Kidney capillary endothelial cell (primary cell): Measurements from ENCODE around the gene ARF5.
"Not testable (repeated sequence)": the region's sequence is repeated elsewhere in the genome, so short reads cannot be mapped to it uniquely, and the experiment has no call there.

Source experiments
- DNase-seq: peaks from one replicate; pipeline ENCODE4 v3.0.0-alpha.2; 2018; ENCODE audit warnings: low spot score

Gene ARF5

GRCh38 chr7:127588019-127588696 lies at the start of gene ARF5:
TSS of gene ARF5 (plus strand) at chr7:127588411. CDS start at chr7:127588499, 88 bp downstream.
- peak; percentile 80 for DNase-seq

- no peak for DNase-seq
These were observed 49.1 kb upstream of the ARF5 start for GRCh38 chr7:127539116-127539515.

- not testable (repeated sequence) for DNase-seq
These were observed 47.8 kb upstream of the ARF5 start for GRCh38 chr7:127540461-127540860.

GRCh38 chr7:127541548-127541947 lies 46.7 kb upstream of the ARF5 start:
- no peak for DNase-seq

- no peak for DNase-seq
These were observed 41.9 kb upstream of the ARF5 start for GRCh38 chr7:127546313-127546712.

GRCh38 chr7:127550247-127550646 lies 38.0 kb upstream of the ARF5 start:
- DNase-seq, result no peak

GRCh38 chr7:127551941-127552340 lies 36.3 kb upstream of the ARF5 start:
- no peak for DNase-seq

GRCh38 chr7:127556404-127556803 lies 31.8 kb upstream of the ARF5 start:
- DNase-seq, result no peak

GRCh38 chr7:127557803-127558202 lies 30.4 kb upstream of the ARF5 start:
- DNase-seq, result no peak

GRCh38 chr7:127566242-127566641 lies 22.0 kb upstream of the ARF5 start:
- no peak for DNase-seq

GRCh38 chr7:127568034-127568433 lies 20.2 kb upstream of the ARF5 start:
- not testable (repeated sequence) for DNase-seq

- no peak for DNase-seq
These were observed 16.3 kb upstream of the ARF5 start for GRCh38 chr7:127571741-127572505.

- no peak for DNase-seq
These were observed 10.1 kb upstream of the ARF5 start for GRCh38 chr7:127578036-127578684.

- no peak for DNase-seq
These were observed 9.4 kb upstream of the ARF5 start for GRCh38 chr7:127578711-127579275.

GRCh38 chr7:127580612-127581011 lies 7.6 kb upstream of the ARF5 start:
- no peak for DNase-seq

GRCh38 chr7:127581716-127582115 lies 6.5 kb upstream of the ARF5 start:
- DNase-seq, result no peak

- DNase-seq, result no peak
These were observed 5.8 kb upstream of the ARF5 start for GRCh38 chr7:127582361-127582760.

GRCh38 chr7:127584648-127585043 lies 3.6 kb upstream of the ARF5 start:
- no peak for DNase-seq

- peak; percentile 76 for DNase-seq
These were observed 2.9 kb upstream of the ARF5 start, which contains the start of gene GCC1 for GRCh38 chr7:127585044-127585953. TSS of gene GCC1 (minus strand) at chr7:127585596. CDS start at chr7:127585182, 414 bp downstream.

- no peak for DNase-seq
These were observed 1.9 kb upstream of the ARF5 start for GRCh38 chr7:127586346-127586745.

- no peak for DNase-seq
These were observed 570 bp upstream of the ARF5 start for GRCh38 chr7:127587663-127588018.
